ENCODE measurements around the gene SLC35F3.

SLC35F3 gene

GRCh38 chr1:234373959-234374254 lies 469.4 kb downstream of the SLC35F3 start:
- Histone ChIP-seq H3K27me3 (ENCODE audit: control insufficient read depth, low read length) (0 out of 2 replicates have a peak, but pooled peaks cover under 1% of the 10 kb centered on the region), H3F3A (ENCODE audit: control insufficient read depth, insufficient read depth) (peaks cover 13% of the 10 kb centered on the region; the same call in 1 of the 2 replicates), H3K9me3 (ENCODE audit: control insufficient read depth, insufficient read depth, low read length) (no peaks in the 10 kb centered on the region), H3K4me3 (ENCODE audit: low read length) (peak overlapping the region; percentile 86), H3K27ac (ENCODE audit: low read depth, low read length) (peak overlapping the region; percentile 85), H3K79me2 (ENCODE audit: control insufficient read depth, low read length) (peaks cover 41% of the 10 kb centered on the region), H3K4me1 (ENCODE audit: control insufficient read depth, low read length) (peaks cover 18% of the 10 kb centered on the region), H4K20me1 (ENCODE audit: control insufficient read depth, insufficient read depth, low read depth, low read length) (no peaks in the 10 kb centered on the region), H3K9me2 (replicated peaks; ENCODE audit: control insufficient read depth, low read length) (no peaks in the 10 kb centered on the region), H3K4me2 (ENCODE audit: low read length) (peak overlapping the region; percentile 73), H3K36me3 (ENCODE audit: control insufficient read depth, low read length) (peaks cover 34% of the 10 kb centered on the region)
- TF ChIP-seq, protein P1, sequence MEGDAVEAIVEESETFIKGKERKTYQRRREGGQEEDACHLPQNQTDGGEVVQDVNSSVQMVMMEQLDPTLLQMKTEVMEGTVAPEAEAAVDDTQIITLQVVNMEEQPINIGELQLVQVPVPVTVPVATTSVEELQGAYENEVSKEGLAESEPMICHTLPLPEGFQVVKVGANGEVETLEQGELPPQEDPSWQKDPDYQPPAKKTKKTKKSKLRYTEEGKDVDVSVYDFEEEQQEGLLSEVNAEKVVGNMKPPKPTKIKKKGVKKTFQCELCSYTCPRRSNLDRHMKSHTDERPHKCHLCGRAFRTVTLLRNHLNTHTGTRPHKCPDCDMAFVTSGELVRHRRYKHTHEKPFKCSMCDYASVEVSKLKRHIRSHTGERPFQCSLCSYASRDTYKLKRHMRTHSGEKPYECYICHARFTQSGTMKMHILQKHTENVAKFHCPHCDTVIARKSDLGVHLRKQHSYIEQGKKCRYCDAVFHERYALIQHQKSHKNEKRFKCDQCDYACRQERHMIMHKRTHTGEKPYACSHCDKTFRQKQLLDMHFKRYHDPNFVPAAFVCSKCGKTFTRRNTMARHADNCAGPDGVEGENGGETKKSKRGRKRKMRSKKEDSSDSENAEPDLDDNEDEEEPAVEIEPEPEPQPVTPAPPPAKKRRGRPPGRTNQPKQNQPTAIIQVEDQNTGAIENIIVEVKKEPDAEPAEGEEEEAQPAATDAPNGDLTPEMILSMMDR (IDR thresholded peaks at IDR 0.05; ENCODE audit: low read depth, low read length, poor library complexity, severe bottlenecking) = no peak
- TF ChIP-seq EZH2phosphoT487 (IDR thresholded peaks at IDR 0.05; ENCODE audit: borderline replicate concordance, low read length) = no peak
